T-helper 1 cell treated with Interleukin-12 subunit alpha and Interleukin-12 subunit beta and Interleukin-4 antibody, amounts not matched to agents 30 ng/mL and 1 ng/mL, for 36 hours (primary cell): ENCODE results near the gene SYNE1. TPM values are rescaled to one million over a fixed set of nuclear protein-coding genes. Genes with fewer than 3 reads are reported as not detected.
"Not testable (repeated sequence)": the region's sequence is repeated elsewhere in the genome, so short reads cannot be mapped to it uniquely, and the experiment has no call there.

Source experiments
- intact Hi-C: fragments of 100-400 bp; cut with micrococcal nuclease; formaldehyde crosslinking; loops from one replicate; pipeline ENCODE4 v1.15.1; 2024
- total RNA-seq: library from RNA; stranded (reverse); gene quantifications from 2 replicates; pipeline ENCODE4 v1.2.3, GENCODE V29; 2022

The SYNE1 gene
- total RNA-seq, 1 donor from 2014 or later: 83.5 TPM

- intact Hi-C loops: no loop called here
Observed at GRCh38 chr6:152435816-152436215, 201.3 kb downstream of the SYNE1 start.

- intact Hi-C loops: no loop called here
Observed at GRCh38 chr6:152432758-152433157, 204.4 kb downstream of the SYNE1 start.

- intact Hi-C loops: no loop called here
Observed at GRCh38 chr6:152428126-152428525, 209.0 kb downstream of the SYNE1 start.

- intact Hi-C loops: no loop called here
Observed at GRCh38 chr6:152426276-152426675, 210.9 kb downstream of the SYNE1 start.

GRCh38 chr6:152423216-152424103, 213.7 kb downstream of the SYNE1 start:
- intact Hi-C loops: no loop called here

GRCh38 chr6:152421496-152421895, 215.7 kb downstream of the SYNE1 start:
- intact Hi-C loops: not testable (repeated sequence)

- intact Hi-C loops: no loop called here
Observed at GRCh38 chr6:152420696-152421095, 216.5 kb downstream of the SYNE1 start.

- intact Hi-C loops: no loop called here
Observed at GRCh38 chr6:152418551-152418950, 218.6 kb downstream of the SYNE1 start.

GRCh38 chr6:152416652-152417051, 220.5 kb downstream of the SYNE1 start:
- intact Hi-C loops: no loop called here

- intact Hi-C loops: no loop called here
Observed at GRCh38 chr6:152404936-152405595, 232.1 kb downstream of the SYNE1 start.

- intact Hi-C loops: no loop called here
Observed at GRCh38 chr6:152404086-152404857, 232.9 kb downstream of the SYNE1 start.

- intact Hi-C loops: no loop called here
Observed at GRCh38 chr6:152402791-152403190, 234.4 kb downstream of the SYNE1 start.

GRCh38 chr6:152401978-152402377, 235.2 kb downstream of the SYNE1 start:
- intact Hi-C loops: no loop called here

GRCh38 chr6:152399399-152399798, 237.8 kb downstream of the SYNE1 start:
- intact Hi-C loops: no loop called here

- intact Hi-C loops: no loop called here
Observed at GRCh38 chr6:152398993-152399392, 238.2 kb downstream of the SYNE1 start.

- intact Hi-C loops: no loop called here
Observed at GRCh38 chr6:152398316-152398715, 238.8 kb downstream of the SYNE1 start.

- intact Hi-C loops: no loop called here
Observed at GRCh38 chr6:152394303-152394702, 242.9 kb downstream of the SYNE1 start.

- intact Hi-C loops: no loop called here
Observed at GRCh38 chr6:152391179-152391880, 245.8 kb downstream of the SYNE1 start.

- intact Hi-C loops: no loop called here
Observed at GRCh38 chr6:152387091-152387490, 250.1 kb downstream of the SYNE1 start.

GRCh38 chr6:152386131-152386530, 251.0 kb downstream of the SYNE1 start:
- intact Hi-C loops: no loop called here
